Activated CD8-positive, alpha-beta T cell treated with anti-CD3 and anti-CD28 coated beads for 36 hours (primary cell): ENCODE measurements around the gene ZFYVE9. TPM values are rescaled to one million over a fixed set of nuclear protein-coding genes. Genes with fewer than 3 reads are reported as not detected.
"Not testable (repeated sequence)": the region's sequence is repeated elsewhere in the genome, so short reads cannot be mapped to it uniquely, and the experiment has no call there.

Source experiments
- ATAC-seq: fragments of 200-7000 bp; cut with Tn5 transposase; one replicate; pipeline ENCODE4 v1.10.0; 2021; ENCODE audit warnings: mild to moderate bottlenecking, moderate library complexity
- CTCF ChIA-PET: fragments of 350-600 bp; sonication (Branson Sonifier 250); formaldehyde crosslinking; loops from one replicate; lab custom pipeline; 2021; ENCODE audit warnings: antibody characterized with exemption; lab: Charles Lee
- POLR2A ChIA-PET: fragments of 350-600 bp; sonication (Branson Sonifier 250); formaldehyde crosslinking; loops from one replicate; lab custom pipeline; 2021; ENCODE audit warnings: antibody characterized with exemption; lab: Charles Lee
- DNase-seq: peaks from one replicate; pipeline ENCODE4 v3.0.0-alpha.2; 2020
- H3K27ac Mint-ChIP-seq: one replicate; pipeline ENCODE4 v1.8.0; 2021; ENCODE audit warnings: mild to moderate bottlenecking, mixed read lengths
- H3K27me3 Mint-ChIP-seq: one replicate; pipeline ENCODE4 v1.8.0; 2021; ENCODE audit warnings: mixed read lengths
- H3K36me3 Mint-ChIP-seq: one replicate; pipeline ENCODE4 v1.8.0; 2021; ENCODE audit warnings: low read depth, mixed read lengths
- H3K4me1 Mint-ChIP-seq: one replicate; pipeline ENCODE4 v1.8.0; 2021; ENCODE audit warnings: low read depth, mixed read lengths
- H3K4me3 Mint-ChIP-seq: one replicate; pipeline ENCODE4 v1.8.0; 2021; ENCODE audit warnings: mild to moderate bottlenecking, moderate library complexity, mixed read lengths
- H3K9me3 Mint-ChIP-seq: one replicate; pipeline ENCODE4 v1.8.0; 2021; ENCODE audit warnings: mixed read lengths
- intact Hi-C: fragments of 100-400 bp; cut with micrococcal nuclease; formaldehyde crosslinking; loops from one replicate; pipeline ENCODE4 v1.10.0; 2022
- total RNA-seq, 2 experiments: library from RNA; stranded (reverse); gene quantifications; one replicate each; pipeline ENCODE4 v1.2.3, GENCODE V29; 2021
- TF ChIP-seq, protein P1 (sequence below): fragments of 200-600 bp; IDR thresholded peaks from one replicate; pipeline ENCODE4 v1.8.0; 2022; ENCODE audit warnings: antibody characterized with exemption, mild to moderate bottlenecking

ZFYVE9 gene
- total RNA-seq, 2 experiments from 2014 or later = 5.0 to 5.6 TPM

DNA sequence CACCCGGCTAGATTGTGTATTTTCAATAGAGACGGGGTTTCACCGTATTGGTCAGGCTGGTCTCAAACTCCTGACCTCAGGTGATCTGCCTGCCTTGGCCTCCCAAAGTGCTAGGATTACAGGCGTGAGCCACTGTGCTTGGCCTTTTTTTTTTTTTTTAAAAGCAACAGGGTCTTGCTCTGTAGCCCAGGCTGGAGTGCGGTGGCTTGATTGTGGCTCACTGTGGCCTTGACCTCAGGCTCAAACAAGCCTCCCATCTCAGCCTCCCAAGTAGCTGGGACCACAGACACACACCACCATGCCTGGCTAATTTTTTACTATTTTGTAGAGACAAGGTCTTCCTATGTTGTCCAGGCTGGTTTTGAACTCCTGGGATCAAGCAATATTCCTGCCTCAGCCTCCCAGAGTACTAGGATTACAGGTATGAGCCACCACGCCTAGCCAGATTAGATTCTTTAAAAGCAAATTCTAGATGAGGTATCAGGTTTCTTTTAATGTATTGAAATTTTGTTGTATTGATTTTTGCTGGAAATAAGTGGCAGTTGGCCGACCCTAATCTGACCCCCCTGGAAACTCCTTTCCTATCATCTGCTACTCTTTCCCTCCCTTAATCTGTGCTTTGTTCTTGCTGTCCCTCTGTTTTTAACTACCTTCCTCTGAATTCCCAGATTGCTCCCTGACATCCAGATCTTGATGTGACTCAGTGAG lies 26.6 kb downstream of the ZFYVE9 start:
- H3K27me3 Mint-ChIP-seq = no peaks in the 10 kb centered on the region
- intact Hi-C loops = no loop called here
- no peak overlapping the region for H3K4me3 Mint-ChIP-seq
- peaks cover 2% of the 10 kb centered on the region for H3K36me3 Mint-ChIP-seq
- H3K27ac Mint-ChIP-seq = no peak overlapping the region
- H3K9me3 Mint-ChIP-seq = peaks cover 3% of the 10 kb centered on the region
- ChIA-PET CTCF (no interaction called here), POLR2A (no interaction called here)
- DNase-seq (no peak), ATAC-seq (no peak)
- TF ChIP-seq, protein P1, sequence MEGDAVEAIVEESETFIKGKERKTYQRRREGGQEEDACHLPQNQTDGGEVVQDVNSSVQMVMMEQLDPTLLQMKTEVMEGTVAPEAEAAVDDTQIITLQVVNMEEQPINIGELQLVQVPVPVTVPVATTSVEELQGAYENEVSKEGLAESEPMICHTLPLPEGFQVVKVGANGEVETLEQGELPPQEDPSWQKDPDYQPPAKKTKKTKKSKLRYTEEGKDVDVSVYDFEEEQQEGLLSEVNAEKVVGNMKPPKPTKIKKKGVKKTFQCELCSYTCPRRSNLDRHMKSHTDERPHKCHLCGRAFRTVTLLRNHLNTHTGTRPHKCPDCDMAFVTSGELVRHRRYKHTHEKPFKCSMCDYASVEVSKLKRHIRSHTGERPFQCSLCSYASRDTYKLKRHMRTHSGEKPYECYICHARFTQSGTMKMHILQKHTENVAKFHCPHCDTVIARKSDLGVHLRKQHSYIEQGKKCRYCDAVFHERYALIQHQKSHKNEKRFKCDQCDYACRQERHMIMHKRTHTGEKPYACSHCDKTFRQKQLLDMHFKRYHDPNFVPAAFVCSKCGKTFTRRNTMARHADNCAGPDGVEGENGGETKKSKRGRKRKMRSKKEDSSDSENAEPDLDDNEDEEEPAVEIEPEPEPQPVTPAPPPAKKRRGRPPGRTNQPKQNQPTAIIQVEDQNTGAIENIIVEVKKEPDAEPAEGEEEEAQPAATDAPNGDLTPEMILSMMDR = no peak
- H3K4me1 Mint-ChIP-seq = no peaks in the 10 kb centered on the region

DNA sequence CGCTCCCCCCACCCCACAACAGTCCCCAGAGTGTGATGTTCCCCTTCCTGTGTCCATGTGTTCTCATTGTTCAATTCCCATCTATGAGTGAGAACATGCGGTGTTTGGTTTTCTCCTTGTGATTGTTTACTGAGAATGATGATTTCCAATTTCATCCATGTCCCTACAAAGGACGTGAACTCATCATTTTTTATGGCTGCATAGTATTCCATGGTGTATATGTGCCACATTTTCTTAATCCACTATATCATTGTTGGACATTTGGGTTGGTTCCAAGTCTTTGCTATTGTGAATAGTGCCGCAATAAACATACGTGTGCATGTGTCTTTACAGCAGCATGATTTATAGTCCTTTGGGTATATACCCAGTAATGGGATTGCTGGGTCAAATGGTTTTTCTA lies 29.3 kb downstream of the ZFYVE9 start:
- H3K36me3 Mint-ChIP-seq, ATAC-seq, H3K4me3 Mint-ChIP-seq, H3K4me1 Mint-ChIP-seq, H3K9me3 Mint-ChIP-seq, H3K27ac Mint-ChIP-seq, intact Hi-C loops, CTCF ChIA-PET, H3K27me3 Mint-ChIP-seq, POLR2A ChIA-PET, DNase-seq: not testable (repeated sequence)

DNA sequence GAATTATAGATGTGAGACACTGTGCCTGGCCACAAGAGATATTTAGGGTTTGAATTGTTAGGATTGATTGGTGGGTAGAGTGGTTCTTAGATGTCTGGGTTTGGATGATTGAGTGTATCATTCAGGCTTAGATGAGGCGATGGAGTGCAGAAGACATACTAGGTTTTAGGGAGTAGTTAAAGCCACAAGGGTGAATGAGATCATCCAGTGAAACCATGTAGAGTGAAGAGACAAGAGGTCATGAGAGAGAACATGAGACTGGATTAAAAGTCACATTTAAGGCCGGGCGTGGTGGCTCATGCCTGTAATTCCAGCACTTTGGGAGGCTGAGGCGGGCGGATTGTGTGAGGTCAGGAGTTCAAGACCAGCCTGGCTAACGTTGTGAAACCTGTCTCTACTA lies 37.2 kb downstream of the ZFYVE9 start:
- Mint-ChIP-seq H3K4me1 (peaks cover 7% of the 10 kb centered on the region), H3K27me3 (no peaks in the 10 kb centered on the region), H3K4me3 (no peak overlapping the region), H3K27ac (no peak overlapping the region), H3K36me3 (peaks cover 6% of the 10 kb centered on the region), H3K9me3 (no peaks in the 10 kb centered on the region)
- ATAC-seq = peak; percentile 37
- POLR2A ChIA-PET = no interaction called here
- CTCF ChIA-PET = no interaction called here
- TF ChIP-seq, protein P1 = no peak
- intact Hi-C loops = no loop called here
- no peak for DNase-seq

DNA sequence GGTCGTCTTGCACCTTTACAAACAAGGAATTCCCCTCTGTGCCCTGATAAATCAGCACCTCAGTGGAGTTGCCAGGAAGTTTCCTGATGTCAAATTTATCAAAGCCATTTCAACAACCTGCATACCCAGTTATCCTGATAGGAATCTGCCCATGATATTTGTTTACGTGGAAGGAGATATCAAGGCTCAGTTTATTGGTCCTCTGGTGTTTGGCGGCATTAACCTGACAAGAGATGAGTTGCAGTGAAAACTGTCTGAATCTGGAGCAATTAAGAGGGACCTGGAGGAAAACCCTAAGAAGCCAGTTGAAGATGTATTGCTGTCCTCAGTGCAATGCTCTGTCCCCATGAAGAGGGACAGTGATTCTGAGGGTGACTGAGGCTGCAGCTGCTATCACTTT lies 38.3 kb downstream of the ZFYVE9 start:
- H3K27me3 Mint-ChIP-seq = no peaks in the 10 kb centered on the region
- ChIA-PET POLR2A (no interaction called here), CTCF (no interaction called here)
- TF ChIP-seq, protein P1 = no peak
- no peak for ATAC-seq
- no peak for DNase-seq
- H3K4me3 Mint-ChIP-seq = no peak overlapping the region
- H3K27ac Mint-ChIP-seq = no peak overlapping the region
- H3K9me3 Mint-ChIP-seq = no peaks in the 10 kb centered on the region
- peaks cover 5% of the 10 kb centered on the region for H3K4me1 Mint-ChIP-seq
- intact Hi-C loops = no loop called here
- peaks cover 6% of the 10 kb centered on the region for H3K36me3 Mint-ChIP-seq

DNA sequence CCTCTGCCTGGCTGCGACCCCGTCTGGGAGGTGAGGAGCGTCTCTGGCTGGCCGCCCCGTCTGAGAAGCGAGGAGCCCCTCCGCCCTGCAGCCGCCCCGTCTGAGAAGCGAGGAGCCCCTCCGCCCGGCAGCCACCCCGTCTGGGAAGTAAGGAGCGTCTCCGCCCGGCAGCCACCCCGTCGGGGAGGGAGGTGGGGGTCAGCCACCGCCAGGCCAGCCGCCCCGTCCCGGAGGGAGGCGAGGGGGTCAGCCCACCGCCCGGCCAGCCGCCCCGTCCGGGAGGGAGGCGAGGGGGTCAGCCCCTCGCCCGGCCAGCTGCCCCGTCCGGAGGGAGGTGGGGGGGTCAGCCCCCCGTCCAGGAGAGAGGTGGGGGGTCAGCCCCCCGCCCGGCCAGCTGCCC lies 39.9 kb downstream of the ZFYVE9 start:
- H3K36me3 Mint-ChIP-seq, H3K9me3 Mint-ChIP-seq, H3K4me3 Mint-ChIP-seq, ATAC-seq, POLR2A ChIA-PET, CTCF ChIA-PET, intact Hi-C loops, H3K27ac Mint-ChIP-seq, DNase-seq, H3K4me1 Mint-ChIP-seq, H3K27me3 Mint-ChIP-seq: not testable (repeated sequence)

DNA sequence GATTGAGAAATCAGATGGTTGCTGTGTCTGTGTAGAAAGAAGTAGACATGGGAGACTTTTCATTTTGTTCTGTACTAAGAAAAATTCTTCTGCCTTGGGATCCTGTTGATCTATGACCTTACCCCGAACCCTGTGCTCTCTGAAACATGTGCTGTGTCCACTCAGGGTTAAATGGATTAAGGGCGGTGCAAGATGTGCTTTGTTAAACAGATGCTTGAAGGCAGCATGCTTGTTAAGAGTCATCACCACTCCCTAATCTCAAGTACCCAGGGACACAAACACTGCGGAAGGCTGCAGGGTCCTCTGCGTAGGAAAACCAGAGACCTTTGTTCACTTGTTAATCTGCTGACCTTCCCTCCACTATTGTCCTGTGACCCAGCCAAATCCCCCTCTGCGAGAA lies 40.4 kb downstream of the ZFYVE9 start:
- ATAC-seq, CTCF ChIA-PET, H3K36me3 Mint-ChIP-seq, H3K4me1 Mint-ChIP-seq, intact Hi-C loops, POLR2A ChIA-PET, H3K9me3 Mint-ChIP-seq, H3K27ac Mint-ChIP-seq, DNase-seq, H3K27me3 Mint-ChIP-seq, H3K4me3 Mint-ChIP-seq: not testable (repeated sequence)
